ENCODE measurements around the gene PRRT3. TPM values are rescaled to one million over a fixed set of nuclear protein-coding genes. Genes with fewer than 3 reads are reported as not detected.
A peak's percentile ranks its signal among the peaks of the same experiment; 100 is the strongest.

PRRT3 gene
- total and polyA plus RNA-seq, 2 of the 8 experiments (the other 6 are each of a cell fraction or from before 2014, with no cell fraction given): 9.0 to 9.2 TPM

DNA sequence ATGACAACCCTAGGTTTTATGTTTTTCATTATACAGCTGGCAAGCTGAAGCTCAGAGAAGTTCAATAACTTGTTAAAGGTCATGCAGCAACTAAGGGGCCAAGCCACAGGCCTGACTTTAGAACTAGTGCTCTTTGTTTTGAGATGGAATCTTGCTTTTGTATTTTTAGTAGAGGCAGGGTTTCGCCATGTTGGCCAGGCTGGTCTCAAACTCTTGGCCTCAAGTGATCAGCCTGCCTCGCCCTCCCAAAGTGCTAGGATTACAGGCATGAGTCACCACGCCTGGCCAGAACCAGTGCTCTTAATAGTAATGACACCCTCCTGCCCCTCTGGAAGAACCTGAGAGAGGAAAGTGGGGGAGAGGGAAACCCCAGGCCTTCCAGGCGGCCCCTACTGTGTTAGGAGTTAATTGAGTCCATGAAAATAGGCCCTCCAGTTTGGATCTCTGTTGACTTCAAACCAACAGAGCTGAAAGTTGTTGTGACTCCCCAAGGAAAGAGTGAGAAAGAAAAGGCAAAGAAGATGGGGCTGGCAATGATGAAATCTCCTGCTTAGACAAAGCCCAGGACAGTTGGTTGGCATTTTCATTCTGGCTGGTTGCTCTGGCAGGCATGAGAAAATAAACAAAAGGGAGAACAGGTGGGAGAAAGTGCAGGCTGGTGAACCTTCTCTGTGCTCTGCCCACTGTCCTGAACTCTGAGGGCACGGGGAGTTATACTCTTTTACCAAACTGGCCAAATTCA lies 3.6 kb upstream of the PRRT3 start:
- Histone ChIP-seq H3K27me3 (replicated peaks in 1 of 4; ENCODE audit: control insufficient read depth in 3 of 4, extremely low read depth in 1 of 4, insufficient read depth in 3 of 4, low read length in 3 of 4) (peaks cover 0 to 11% (median under 1%) of the 10 kb centered on the region in 4 experiments; a peak in 3 of 7 replicates), H3K4me3 (ENCODE audit: extremely low read depth in 1 of 4, insufficient read depth in 2 of 4, low read depth in 3 of 4, low read length in 4 of 4) (peak overlapping the region in 2 of 4 experiments; percentile 7 to 29; a peak in 1 of 8 replicates), H3K14ac (ENCODE audit: insufficient read length) (no peak overlapping the region), H3K4ac (replicated peaks; ENCODE audit: insufficient read length, low read depth, low read length) (peak overlapping the region; percentile 19), H4K8ac (ENCODE audit: extremely low read depth, insufficient read depth, low read length) (no peak overlapping the region), H3K56ac (replicated peaks; ENCODE audit: insufficient read length, low read depth, low read length) (no peak overlapping the region), H3K9me3 (ENCODE audit: insufficient read depth in 2 of 2, low read depth in 1 of 2, low read length in 1 of 2) (no peaks in the 10 kb centered on the region), H2BK20ac (ENCODE audit: low read length) (peak overlapping the region; percentile 61; the same call in 1 of the 2 replicates), H2BK5ac (ENCODE audit: low read depth, low read length) (no peak overlapping the region), H3K23ac (ENCODE audit: insufficient read length) (no peak overlapping the region), H2BK120ac (replicated peaks; ENCODE audit: low read depth, low read length) (peak overlapping the region; percentile 47), H3K79me1 (ENCODE audit: low read depth, low read length) (no peaks in the 10 kb centered on the region), H3K23me2 (ENCODE audit: low read depth, low read length) (peaks cover 4% of the 10 kb centered on the region; the same call in 1 of the 2 replicates), H2AFZ (ENCODE audit: low read length) (no peak overlapping the region), H3K4me1 (replicated peaks in 1 of 4; ENCODE audit: control insufficient read depth in 3 of 4, insufficient read depth in 4 of 4, low read length in 3 of 4) (peaks cover 11 to 19% (median 18%) of the 10 kb centered on the region in 4 experiments), H3K27ac (ENCODE audit: low read depth, low read length) (no peak overlapping the region), H4K91ac (replicated peaks; ENCODE audit: insufficient read length, low read length) (peak overlapping the region; percentile 78), H3K4me2 (ENCODE audit: insufficient read depth in 1 of 2, low read depth in 2 of 2, low read length in 2 of 2) (peak overlapping the region; percentile 58 to 61; a peak in 3 of 4 replicates), H2AK5ac (ENCODE audit: low read depth, low read length) (no peak overlapping the region), H2BK15ac (ENCODE audit: low read length) (no peak overlapping the region), H4K20me1 (replicated peaks in 1 of 2; ENCODE audit: control insufficient read depth in 1 of 2, insufficient read depth in 2 of 2, low read length in 2 of 2) (no peaks in the 10 kb centered on the region), H3K36me3 (ENCODE audit: control insufficient read depth in 2 of 4, insufficient read depth in 4 of 4, low read length in 3 of 4) (no peaks in the 10 kb centered on the region), H2BK12ac (ENCODE audit: low read depth, low read length) (no peak overlapping the region; the same call in 1 of the 2 replicates), H3K79me2 (ENCODE audit: control insufficient read depth in 1 of 2, insufficient read depth in 2 of 2, low read length in 2 of 2) (no peaks in the 10 kb centered on the region; a peak in 1 of 4 replicates), H3K18ac (ENCODE audit: extremely low read depth, low read length) (no peak overlapping the region; the same call in 1 of the 2 replicates), H4K5ac (ENCODE audit: insufficient read length, low read depth, low read length) (no peak overlapping the region), H3K9ac (replicated peaks in 1 of 4; ENCODE audit: extremely low read depth in 1 of 4, low read depth in 3 of 4, low read length in 3 of 4) (no peak overlapping the region; a peak in 2 of 7 replicates)
- ChIA-PET POLR2A (ENCODE audit: partially characterized antibody) (interaction anchor here (0.5 to 2.7 kb wide), 7 partner anchors 9 to 281 kb away, joined by 3 to 19 read pairs (median 3); partner anchors contain the start of gene EMC3), CTCF (ENCODE audit: partially characterized antibody) (interaction anchor here (0.7 to 5.6 kb wide), 10 partner anchors 9 to 208 kb away, joined by 3 to 41 read pairs (median 6); partner anchors contain the start of gene CRELD1)
- no peak for FAIRE-seq
- WGBS, 2 experiments (ENCODE audit: extremely low coverage in 1 of 2, insufficient coverage in 1 of 2, insufficient read length in 1 of 2, insufficient replicate concordance in 2 of 2, low coverage in 1 of 2, low lambda C conversion rate in 2 of 2, missing lambda C conversion rate in 1 of 2): 83% methylated on average over 5 of the region's 5 CpGs; no CpG with 5 or more reads in 1 of the 2 experiments
- no peak for DNase-seq (ENCODE audit: low read depth in 1 of 2, low spot score in 2 of 2)
- TF ChIP-seq CTBP2 (IDR thresholded peaks at IDR 0.05; ENCODE audit: borderline replicate concordance, insufficient read depth, insufficient read length, low read length) (no peak), PHF8 (conservative IDR thresholded peaks at IDR 0.05; ENCODE audit: low read depth, low read length) (no peak), CHD1 (IDR thresholded peaks at IDR 0.05; ENCODE audit: low read depth, low read length) (no peak), POLR2AphosphoS5 (IDR thresholded peaks at IDR 0.05; ENCODE audit: low read depth, low read length) (no peak), SIX5 (IDR thresholded peaks at IDR 0.05; ENCODE audit: low read depth, low read length) (no peak), NANOG (IDR thresholded peaks at IDR 0.05; ENCODE audit: insufficient read depth, low read depth, low read length, poor library complexity, severe bottlenecking) (no peak), SAP30 (IDR thresholded peaks at IDR 0.05; ENCODE audit: insufficient read depth, insufficient replicate concordance, low read length) (no peak), KDM4A (IDR thresholded peaks at IDR 0.05; ENCODE audit: low read depth, low read length, severe bottlenecking) (no peak), CHD2 (IDR thresholded peaks at IDR 0.05; ENCODE audit: low read length) (no peak), RXRA (IDR thresholded peaks at IDR 0.05; ENCODE audit: insufficient read depth, low read depth, low read length) (no peak)
- TF ChIP-seq, protein P1, sequence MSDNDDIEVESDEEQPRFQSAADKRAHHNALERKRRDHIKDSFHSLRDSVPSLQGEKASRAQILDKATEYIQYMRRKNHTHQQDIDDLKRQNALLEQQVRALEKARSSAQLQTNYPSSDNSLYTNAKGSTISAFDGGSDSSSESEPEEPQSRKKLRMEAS (IDR thresholded peaks at IDR 0.05): no peak

All from H1 (cell line).